Activated CD8-positive, alpha-beta memory T cell treated with anti-CD3 and anti-CD28 coated beads for 24 hours (primary cell): ENCODE results near the gene C4BPA.

Experiments
- DNase-seq: peaks from one replicate; pipeline ENCODE4 v3.0.0-alpha.2; 2020

C4BPA gene

DNA sequence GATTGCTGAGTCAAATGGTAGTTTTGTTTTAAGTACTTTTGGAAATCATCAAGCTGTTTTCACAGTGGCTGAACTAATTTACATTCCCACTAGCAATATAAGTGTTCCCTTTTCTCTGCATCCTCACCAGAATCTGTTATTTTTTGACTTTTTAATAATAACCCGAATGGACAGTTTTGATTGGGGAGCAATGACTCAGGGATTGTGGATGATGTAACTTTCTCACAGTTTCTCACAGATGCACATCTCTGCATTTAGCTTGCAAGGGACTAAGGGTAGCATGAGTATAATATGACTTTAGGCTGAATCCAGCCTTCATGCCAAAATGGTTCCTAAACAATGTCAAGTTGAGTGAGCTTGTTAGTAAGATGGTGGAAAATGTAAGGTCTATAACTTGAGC is 90.2 kb downstream of the C4BPA start:
- DNase-seq: no peak
